K562 (cell line): ENCODE results near the gene GNAI3.

Experiments used
- ATF7 ChIP-seq: fragments of 450-650 bp; IDR thresholded peaks from 2 replicates; pipeline ENCODE4 v1.7.1; 2014; ENCODE audit warnings: mild to moderate bottlenecking, moderate library complexity
- CTCF ChIP-seq, 3 experiments: IDR thresholded peaks in 2 of 3; conservative IDR thresholded peaks in 1 of 3; 2 replicates each; pipeline ENCODE4 v1.5.1; 2011 to 2012; ENCODE audit warnings: low read length in 3 of 3, mild to moderate bottlenecking in 3 of 3, control low read depth in 2 of 3, improper control_type of control experiment in 1 of 3, inconsistent platforms in 1 of 3, low read depth in 1 of 3, mixed read lengths in 1 of 3, moderate library complexity in 1 of 3; ENCODE audit not compliant: insufficient read depth in 2 of 3
- GATAD2B ChIP-seq: fragments of 450-650 bp; IDR thresholded peaks from 2 replicates; pipeline ENCODE4 v1.6.1; 2017; ENCODE audit warnings: mild to moderate bottlenecking, borderline replicate concordance
- GMEB1 ChIP-seq: fragments of 250-450 bp; sonication (Bioruptor Pico); IDR thresholded peaks from 2 replicates; pipeline ENCODE4 v1.4.0; 2020; ENCODE audit warnings: mild to moderate bottlenecking
- HNRNPLL ChIP-seq: fragments of 200-400 bp; formaldehyde crosslinking; IDR thresholded peaks from 2 replicates; pipeline ENCODE4 v1.6.1; 2017; ENCODE audit warnings: low read length, low read depth, mild to moderate bottlenecking; ENCODE audit not compliant: poor library complexity, severe bottlenecking
- IRF9 ChIP-seq: fragments of 450-650 bp; IDR thresholded peaks from 2 replicates; pipeline ENCODE4 v1.6.1; 2016; ENCODE audit warnings: missing biosample characterization, missing genetic modification characterization
- JUND ChIP-seq, 2 experiments: IDR thresholded peaks; 2 replicates in 1 of 2; 3 replicates in 1 of 2; pipeline ENCODE4 v1.6.1; 2011; ENCODE audit warnings: borderline replicate concordance in 2 of 2, low read depth in 2 of 2, low read length in 2 of 2, improper control_type of control experiment in 1 of 2, missing biosample characterization in 1 of 2, missing genetic modification characterization in 1 of 2, missing genetic modification reagents in 1 of 2
- L3MBTL2 ChIP-seq: fragments of 450-650 bp; IDR thresholded peaks from 2 replicates; pipeline ENCODE4 v1.6.1; 2016; ENCODE audit warnings: mild to moderate bottlenecking, moderate library complexity
- NFE2L1 ChIP-seq: fragments of 450-650 bp; IDR thresholded peaks from 2 replicates; pipeline ENCODE4 v1.6.1; 2016; ENCODE audit warnings: missing genetic modification characterization, low read depth, mild to moderate bottlenecking, missing compliant biosample characterization, moderate library complexity, borderline replicate concordance
- SIN3A ChIP-seq, 2 experiments: fragments of 150-350 bp in 1 of 2; IDR thresholded peaks; 2 replicates each; pipeline ENCODE4 v1.6.1; 2011 to 2016; ENCODE audit warnings: borderline replicate concordance in 2 of 2, low read depth in 2 of 2, low read length in 2 of 2, mild to moderate bottlenecking in 2 of 2, moderate library complexity in 2 of 2; ENCODE audit not compliant: control insufficient read depth in 1 of 2
- TAL1 ChIP-seq: fragments of 450-650 bp; IDR thresholded peaks from 2 replicates; pipeline ENCODE4 v1.6.1; 2016; ENCODE audit warnings: mild to moderate bottlenecking
- TEAD4 ChIP-seq, 2 experiments: sonication (generic) in 1 of 2; formaldehyde crosslinking in 1 of 2; IDR thresholded peaks; 2 replicates each; pipeline versions ENCODE4 v1.6.1 to v1.8.0; 2012 to 2022; ENCODE audit warnings: borderline replicate concordance in 1 of 2, inconsistent platforms in 1 of 2, low read length in 1 of 2, mild to moderate bottlenecking in 1 of 2, missing genetic modification reagents in 1 of 2
- TF ChIP-seq, protein P1 (sequence below), 2 experiments: fragments of 450-650 bp; formaldehyde crosslinking in 1 of 2; IDR thresholded peaks; 2 replicates each; pipeline versions ENCODE4 v1.4.0 to v1.6.1; 2014 to 2020; ENCODE audit warnings: mild to moderate bottlenecking in 2 of 2, borderline replicate concordance in 1 of 2, low read depth in 1 of 2
- TF ChIP-seq, protein P2 (sequence below): sonication (generic); formaldehyde crosslinking; IDR thresholded peaks from 2 replicates; pipeline ENCODE4 v1.8.0; 2022; ENCODE audit warnings: mild to moderate bottlenecking, missing genetic modification reagents

DNA sequence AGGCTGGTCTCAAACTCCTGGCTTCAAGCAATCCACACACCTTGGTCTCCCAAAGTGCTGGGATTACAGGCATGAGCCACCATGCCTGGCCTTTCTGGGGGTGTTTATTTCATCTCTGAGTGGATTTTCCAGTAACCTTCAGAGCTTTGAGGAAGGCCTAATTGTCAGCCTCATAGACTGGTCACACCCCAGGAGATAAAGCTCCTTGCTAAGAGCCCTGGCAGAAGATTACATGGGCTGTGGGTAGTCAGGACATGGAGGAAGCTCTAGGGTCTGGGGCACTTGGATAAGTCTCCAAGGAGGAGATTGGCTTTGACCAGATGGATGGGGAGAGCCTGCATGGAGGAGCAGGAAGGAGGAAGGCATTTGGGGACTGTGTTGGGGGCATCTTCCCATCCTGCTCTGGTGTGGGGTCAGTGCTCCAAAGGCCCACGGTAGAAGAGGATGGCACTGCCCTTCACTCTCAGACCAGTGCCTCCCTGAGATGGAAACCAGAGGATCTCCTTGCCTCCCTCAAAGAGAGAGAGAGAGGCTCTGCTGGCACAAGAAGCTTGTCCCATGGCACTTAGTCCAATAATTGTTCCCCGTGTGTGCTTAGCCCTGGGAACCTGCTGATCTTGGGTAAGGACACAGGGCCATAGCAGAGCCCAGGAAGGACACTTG is 92.8 kb downstream of the GNAI3 start:
- no peak for TF ChIP-seq SIN3A (IDR thresholded peaks at IDR 0.05; ENCODE audit: borderline replicate concordance in 2 of 2, control insufficient read depth in 1 of 2, low read depth in 2 of 2, low read length in 2 of 2)
- TF ChIP-seq, protein P1, sequence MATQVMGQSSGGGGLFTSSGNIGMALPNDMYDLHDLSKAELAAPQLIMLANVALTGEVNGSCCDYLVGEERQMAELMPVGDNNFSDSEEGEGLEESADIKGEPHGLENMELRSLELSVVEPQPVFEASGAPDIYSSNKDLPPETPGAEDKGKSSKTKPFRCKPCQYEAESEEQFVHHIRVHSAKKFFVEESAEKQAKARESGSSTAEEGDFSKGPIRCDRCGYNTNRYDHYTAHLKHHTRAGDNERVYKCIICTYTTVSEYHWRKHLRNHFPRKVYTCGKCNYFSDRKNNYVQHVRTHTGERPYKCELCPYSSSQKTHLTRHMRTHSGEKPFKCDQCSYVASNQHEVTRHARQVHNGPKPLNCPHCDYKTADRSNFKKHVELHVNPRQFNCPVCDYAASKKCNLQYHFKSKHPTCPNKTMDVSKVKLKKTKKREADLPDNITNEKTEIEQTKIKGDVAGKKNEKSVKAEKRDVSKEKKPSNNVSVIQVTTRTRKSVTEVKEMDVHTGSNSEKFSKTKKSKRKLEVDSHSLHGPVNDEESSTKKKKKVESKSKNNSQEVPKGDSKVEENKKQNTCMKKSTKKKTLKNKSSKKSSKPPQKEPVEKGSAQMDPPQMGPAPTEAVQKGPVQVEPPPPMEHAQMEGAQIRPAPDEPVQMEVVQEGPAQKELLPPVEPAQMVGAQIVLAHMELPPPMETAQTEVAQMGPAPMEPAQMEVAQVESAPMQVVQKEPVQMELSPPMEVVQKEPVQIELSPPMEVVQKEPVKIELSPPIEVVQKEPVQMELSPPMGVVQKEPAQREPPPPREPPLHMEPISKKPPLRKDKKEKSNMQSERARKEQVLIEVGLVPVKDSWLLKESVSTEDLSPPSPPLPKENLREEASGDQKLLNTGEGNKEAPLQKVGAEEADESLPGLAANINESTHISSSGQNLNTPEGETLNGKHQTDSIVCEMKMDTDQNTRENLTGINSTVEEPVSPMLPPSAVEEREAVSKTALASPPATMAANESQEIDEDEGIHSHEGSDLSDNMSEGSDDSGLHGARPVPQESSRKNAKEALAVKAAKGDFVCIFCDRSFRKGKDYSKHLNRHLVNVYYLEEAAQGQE (IDR thresholded peaks at IDR 0.05; ENCODE audit: borderline replicate concordance): no peak
- TF ChIP-seq, protein P1 (CRISPR knock-in tag; IDR thresholded peaks at IDR 0.05; ENCODE audit: low read depth): no peak
- TF ChIP-seq, protein P2, sequence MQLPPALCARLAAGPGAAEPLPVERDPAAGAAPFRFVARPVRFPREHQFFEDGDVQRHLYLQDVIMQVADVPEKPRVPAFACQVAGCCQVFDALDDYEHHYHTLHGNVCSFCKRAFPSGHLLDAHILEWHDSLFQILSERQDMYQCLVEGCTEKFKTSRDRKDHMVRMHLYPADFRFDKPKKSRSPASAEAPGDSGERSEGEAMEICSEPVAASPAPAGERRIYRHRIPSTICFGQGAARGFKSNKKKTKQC (CRISPR knock-in tag): no peak
- no peak for TF ChIP-seq IRF9 (tag)
- TF ChIP-seq GMEB1 (CRISPR knock-in tag): no peak
- no peak for TF ChIP-seq TEAD4 (IDR thresholded peaks at IDR 0.05; ENCODE audit: low read length)
- TF ChIP-seq TEAD4 (CRISPR knock-in tag; IDR thresholded peaks at IDR 0.05; ENCODE audit: borderline replicate concordance): no peak
- no peak for TF ChIP-seq CTCF (IDR thresholded peaks at IDR 0.05 in 2 of 3, conservative IDR thresholded peaks at IDR 0.05 in 1 of 3; ENCODE audit: insufficient read depth in 2 of 3, low read depth in 1 of 3, low read length in 3 of 3)
- no peak for TF ChIP-seq TAL1
- no peak for TF ChIP-seq HNRNPLL
- no peak for TF ChIP-seq ATF7
- TF ChIP-seq NFE2L1 (tag): no peak
- no peak for TF ChIP-seq L3MBTL2
- TF ChIP-seq GATAD2B: no peak
- TF ChIP-seq JUND (IDR thresholded peaks at IDR 0.05; ENCODE audit: borderline replicate concordance, low read depth, low read length): no peak
- no peak for TF ChIP-seq JUND (tag; IDR thresholded peaks at IDR 0.05; ENCODE audit: borderline replicate concordance, low read depth, low read length)
